Stimulated activated CD8-positive, alpha-beta memory T cell treated with anti-CD3 and anti-CD28 coated beads, Interleukin-15, amount 100 ng/mL, for 4 hours (primary cell): ENCODE measurements around the gene SKP1.
A peak's percentile ranks its signal among the peaks of the same experiment; 100 is the strongest.

Experiments used
- DNase-seq, 2 donors: peaks; one replicate each; pipeline ENCODE4 v3.0.0-alpha.2; 2020; ENCODE audit warnings: low read depth in 2 of 2

Gene SKP1

DNA sequence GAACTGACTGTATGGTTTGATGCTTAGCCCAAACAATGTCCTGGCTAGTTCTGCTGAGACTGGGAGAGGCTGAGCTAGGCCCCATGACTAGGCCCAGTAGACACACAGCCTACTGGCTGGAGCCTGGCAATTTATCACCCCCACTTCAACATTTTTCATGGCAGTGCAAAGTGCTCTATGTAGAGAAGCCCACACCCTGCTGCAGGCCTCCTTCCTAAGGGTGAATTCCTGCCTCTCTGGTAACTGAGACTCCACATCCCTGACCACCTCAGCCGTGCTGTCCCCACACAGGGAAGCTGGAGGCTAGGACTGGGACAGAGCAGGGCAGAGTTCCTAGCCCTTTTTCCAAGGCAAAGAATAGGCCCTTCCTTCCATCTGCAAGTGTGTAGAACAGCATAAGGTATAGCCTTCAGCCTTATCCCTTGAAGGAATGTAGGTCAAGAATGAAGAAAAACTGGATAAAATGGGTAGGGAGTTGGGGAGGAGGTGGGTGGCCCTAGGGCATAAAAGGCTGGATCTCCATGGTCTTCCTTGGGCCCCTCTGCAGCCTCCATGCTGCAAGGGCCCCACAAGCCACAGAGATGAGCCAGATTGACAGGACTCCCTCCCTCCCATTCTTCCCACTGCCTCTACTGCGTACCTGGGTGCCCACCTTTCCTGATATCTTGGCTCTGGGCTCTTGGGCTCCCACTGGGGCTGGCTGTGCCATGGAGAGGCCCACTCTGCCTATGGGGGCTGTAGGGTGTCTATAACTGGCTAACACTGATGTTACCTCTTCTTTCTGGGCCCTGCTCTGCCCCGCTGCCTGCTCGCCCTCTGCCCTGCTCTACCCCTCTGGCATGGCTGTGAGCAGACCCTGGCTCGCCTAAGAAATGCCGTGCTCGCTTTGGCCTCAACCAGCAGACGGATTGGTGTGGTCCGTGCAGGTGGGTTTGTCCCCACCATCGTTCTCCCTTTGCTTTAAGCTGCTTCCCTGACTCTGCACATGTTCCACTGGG lies 32.5 kb downstream of the SKP1 start:
- DNase-seq = no peak

DNA sequence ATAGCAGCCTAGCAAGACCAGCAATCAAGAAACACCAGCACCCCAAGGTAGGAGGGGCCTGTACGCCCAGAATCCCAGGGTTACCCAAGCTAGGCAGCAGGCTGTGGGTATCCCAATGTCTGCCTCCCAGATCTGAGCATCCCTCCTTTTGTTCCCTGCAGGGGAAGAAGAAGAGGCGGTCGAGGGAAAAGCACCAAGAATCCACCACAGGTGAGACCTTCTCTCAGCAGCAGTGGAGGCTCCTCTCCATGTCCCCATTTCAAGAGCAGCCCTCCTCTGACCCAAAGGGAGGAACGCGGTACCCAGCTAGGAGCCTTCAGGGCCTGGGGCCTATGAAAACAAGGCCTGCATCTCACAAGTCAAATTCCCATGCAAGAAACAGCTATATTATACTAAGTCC lies 33.3 kb downstream of the SKP1 start:
- DNase-seq = no peak

DNA sequence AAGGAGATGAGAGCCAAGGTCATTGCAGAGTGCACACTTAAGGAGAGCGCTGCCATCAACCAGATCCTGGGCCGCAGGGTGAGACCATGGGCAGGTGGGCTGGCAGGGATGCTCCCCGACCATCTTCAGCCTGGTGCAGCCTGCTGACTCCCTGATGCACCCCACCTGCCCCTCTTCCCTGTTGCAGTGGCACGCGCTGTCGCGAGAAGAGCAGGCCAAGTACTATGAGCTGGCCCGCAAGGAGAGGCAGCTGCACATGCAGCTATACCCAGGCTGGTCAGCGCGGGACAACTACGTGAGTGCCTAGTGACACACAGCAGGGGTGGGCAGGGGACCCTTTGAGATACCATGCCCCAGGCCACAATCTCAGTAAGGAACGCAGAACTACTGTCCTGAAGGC lies 33.9 kb downstream of the SKP1 start:
- no peak for DNase-seq

DNA sequence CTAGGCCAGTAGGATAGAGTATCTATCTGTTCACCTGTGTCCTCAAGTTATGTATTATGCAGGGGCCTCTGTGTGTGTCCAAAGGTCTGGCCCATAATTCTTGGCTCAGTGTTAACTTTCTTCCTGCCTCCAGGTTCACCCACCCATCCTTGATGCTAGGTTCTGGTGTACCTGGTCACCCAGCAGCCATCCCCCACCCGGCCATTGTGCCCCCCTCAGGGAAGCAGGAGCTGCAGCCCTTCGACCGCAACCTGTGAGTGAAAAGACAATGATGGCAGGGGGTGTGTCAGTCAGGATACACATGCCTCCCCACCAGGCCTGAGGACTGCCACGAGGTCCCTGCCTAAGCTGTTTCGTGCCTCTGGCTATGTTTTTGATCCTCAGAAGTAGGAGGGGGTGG lies 34.7 kb downstream of the SKP1 start:
- no peak for DNase-seq

DNA sequence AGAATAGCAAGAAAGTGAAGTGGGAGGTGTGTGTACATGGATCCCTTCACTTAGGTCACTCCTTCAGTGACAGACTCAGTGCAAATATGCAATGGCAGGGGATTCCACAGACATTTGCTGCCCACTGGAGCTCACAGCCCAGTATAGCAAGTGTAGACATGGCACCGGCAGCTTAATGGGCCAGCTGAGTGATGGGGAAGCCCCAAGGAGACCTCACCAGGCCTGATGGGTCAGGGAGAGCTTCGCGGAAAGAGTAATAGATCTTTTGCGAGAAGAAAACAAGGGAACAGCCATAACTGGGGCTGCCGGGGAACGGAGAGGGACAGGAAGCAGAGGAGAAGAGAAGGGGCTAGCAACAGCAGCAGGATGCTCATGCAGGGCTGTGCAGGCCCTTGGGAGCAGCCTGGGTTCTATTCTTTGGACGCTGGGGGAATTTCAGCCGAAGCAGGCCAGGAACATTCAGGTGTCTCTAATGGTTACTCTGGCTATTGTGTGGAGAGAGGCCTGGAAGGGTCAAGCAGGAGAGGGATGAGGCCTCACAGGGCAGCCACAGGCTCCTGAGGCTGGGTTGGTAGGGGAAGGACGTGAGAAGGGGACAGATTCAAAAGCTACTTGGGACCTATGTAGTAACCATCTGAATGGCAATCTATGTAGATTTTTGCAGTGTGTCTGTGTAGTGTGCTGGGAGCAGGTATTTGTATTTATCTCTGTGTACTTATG lies 35.3 kb downstream of the SKP1 start:
- DNase-seq = no peak

DNA sequence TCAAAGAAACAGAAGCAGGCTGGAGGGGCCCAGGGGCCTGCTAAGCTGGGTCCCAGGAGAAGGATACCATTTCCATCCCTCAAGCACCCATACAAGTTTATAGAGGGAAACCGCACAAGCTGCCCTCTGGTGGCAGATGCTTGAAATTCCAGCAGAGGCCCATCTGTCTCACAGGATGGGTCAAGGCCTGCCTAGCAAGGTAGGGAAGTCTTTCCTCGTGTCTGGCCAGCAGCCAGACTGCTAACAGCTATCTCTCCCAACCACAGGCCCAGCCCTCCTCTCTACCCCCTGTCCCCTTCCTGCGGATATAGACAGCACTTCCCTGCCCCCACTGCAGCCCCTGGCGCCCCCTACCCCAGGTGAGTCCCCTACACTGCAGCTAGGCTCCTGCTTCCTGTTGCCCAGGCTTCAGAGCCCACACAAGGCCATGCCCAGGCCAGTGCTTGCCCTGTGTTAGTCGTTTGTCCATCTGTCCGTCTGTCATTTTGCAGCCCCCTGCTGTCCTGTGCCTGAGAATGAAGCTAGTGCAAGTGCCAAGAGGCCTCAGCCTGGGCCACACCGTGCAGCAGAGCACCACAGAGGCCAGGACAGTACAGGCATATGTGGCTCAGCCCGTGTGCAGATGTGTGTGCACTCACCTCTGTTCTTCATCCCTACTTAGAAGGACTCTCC lies 36.1 kb downstream of the SKP1 start:
- peak in 1 of 2 donors; percentile 42 for DNase-seq

DNA sequence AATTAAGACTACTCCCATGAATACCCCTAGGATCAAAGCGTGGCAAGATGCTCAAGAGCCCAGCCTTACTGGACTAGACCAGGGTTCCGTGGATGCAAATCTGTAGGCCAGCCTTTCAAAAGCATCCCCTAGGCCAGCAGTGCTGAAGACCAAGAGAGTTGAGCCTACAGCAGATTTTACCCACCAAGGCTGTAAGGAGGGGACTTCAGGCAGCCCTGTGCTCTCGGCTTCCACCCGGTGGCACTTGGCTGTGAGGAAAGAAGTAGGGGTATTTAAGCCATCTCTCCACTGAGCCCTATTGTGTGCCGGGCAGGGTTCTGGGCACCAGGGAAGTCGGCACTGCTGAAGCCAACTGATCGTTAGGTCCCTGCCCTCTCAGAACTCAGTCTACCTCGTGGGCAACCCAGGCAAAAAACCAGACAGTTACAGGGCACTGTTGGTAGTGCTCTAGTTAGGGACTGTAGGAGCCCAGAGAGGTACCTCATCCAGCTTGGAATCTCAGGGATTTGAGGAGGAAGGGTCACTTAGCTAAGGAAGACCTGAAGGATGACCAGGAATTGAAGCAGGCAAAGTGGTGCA lies 36.8 kb downstream of the SKP1 start:
- no peak for DNase-seq

DNA sequence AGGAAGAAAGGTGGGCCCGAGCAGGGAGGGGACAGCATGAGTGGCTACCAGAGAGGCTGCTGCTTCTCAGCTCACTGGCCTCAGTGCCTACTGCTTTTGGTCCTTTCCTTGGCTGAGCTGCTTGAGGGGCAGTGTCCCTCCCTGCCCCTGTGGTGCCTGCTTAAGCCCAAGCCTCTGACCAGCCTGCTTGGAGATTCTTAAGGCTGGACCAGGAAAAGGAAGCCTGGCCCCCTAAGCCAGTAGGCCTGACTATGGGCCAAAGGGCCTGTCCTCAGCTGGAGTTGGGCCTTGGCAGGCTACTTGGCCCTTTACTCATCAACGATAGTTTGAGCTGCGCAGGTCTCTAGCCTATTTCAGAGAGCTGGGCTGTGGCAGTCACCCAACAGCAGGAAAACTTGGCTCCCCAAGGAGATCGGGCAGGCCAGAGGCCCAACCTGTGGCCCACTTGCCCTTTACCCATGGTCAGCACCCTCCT lies 37.3 kb downstream of the SKP1 start:
- no peak for DNase-seq

DNA sequence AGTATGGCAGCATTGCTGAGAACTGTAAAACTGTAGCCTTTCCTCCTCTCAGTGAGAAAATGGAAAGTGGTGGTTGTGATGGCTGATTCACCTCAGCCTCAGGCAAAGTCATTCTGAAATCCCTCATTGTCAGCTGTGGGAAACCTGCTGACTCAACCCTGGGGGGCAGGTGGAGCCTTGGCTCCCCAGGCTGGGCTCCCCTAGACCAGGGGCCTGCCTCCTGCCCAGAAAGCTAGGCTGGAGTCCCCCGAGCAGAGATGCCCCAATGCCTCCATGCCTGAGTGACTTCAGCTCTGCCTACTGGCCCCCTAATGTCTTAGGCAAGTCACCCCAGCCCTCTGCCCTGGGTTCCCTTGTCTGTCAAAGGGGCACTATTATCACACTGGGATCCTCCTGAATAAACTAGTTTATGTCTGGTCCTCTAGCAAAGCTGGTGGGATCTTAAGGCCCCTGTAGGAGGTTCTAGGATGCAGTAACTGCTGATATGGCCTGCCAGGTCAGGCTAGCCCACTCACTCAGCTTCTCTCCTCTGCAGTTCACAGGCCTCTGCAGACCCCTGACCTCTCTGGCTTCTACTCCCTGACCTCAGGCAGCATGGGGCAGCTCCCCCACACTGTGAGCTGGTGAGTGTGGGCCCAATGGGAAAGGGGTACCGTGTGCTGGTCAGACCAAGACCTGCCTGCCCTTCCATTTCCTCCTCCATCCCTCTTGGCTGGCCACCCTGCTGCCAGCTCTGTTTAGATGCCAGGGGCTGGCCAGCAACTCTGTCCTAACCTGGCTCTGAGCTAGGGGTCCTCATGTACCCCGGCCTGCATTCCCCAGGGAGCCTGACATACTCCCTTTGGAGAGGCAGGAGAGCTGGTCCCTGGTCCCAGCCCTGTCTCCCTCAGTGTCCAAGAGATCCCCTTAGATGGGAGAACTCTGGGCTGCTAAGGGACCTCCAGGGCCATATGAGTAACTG lies 38.1 kb downstream of the SKP1 start:
- peak in 1 of 2 donors; percentile 55 for DNase-seq

DNA sequence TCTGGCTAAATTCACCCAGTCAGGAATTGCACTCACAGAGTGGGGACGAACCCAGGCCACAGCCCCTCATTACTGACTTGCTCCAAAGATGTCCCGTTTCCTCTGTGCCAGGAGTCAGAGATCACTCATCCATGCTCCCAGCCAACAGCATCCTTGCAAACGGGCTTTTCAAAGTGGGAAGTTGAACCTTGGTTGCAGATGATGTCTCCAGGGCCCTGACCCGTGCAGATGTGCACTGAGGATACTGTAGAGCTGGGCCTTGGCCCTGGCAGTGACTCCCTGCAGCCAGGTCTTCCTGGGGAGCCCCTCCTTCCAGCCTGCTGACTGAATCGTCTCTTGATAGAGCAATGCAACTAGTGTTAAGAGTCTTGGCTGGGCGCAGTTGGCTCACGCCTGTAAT lies 40.0 kb downstream of the SKP1 start:
- DNase-seq = no peak

DNA sequence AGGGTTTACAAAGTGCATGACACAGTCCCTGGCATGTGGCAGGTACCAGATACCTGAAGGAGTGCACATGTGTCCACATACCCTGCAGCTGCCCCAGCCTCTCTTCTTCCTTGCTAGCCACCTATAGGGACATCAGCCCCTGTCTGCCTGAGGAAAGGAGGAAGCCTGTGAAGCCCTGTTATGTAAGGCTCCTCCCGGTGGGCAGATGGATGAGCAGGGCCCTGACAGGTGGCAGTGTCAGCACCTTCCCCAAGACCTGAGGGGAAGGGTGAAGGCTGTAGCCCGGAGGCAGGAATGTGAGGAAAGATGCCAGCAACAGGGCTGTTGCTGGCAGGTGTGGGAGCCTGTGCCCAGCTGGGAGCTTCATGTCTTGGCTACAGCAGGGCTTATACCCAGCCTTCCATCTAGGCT lies 40.5 kb downstream of the SKP1 start:
- no peak for DNase-seq

DNA sequence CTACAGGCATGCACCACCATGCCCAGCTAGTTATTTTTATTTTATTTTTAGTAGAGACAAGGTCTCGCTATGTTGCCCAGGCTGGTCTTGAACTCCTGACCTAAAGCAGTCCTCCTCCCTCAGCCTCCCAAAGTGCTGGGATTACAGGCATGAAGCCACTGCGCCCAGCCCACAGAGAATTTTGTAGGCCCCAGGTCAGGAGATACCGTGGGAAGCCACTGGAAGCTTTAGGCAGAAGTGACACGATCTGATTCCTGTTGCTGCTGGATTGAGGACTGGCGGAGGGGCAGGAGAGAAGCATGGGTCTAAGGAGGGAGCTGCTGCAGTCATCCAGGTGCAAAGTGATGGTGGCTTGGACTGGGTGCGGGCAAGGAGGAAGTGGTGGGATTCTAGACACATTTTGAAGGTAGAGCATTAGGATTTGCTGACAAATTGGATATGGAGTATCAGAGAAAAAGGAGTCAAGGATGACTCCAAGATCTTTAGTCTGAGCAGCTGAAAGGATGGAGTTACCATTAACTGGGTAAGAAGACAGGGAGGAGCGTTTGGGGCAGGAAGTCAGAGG lies 41.6 kb downstream of the SKP1 start:
- DNase-seq = no peak

DNA sequence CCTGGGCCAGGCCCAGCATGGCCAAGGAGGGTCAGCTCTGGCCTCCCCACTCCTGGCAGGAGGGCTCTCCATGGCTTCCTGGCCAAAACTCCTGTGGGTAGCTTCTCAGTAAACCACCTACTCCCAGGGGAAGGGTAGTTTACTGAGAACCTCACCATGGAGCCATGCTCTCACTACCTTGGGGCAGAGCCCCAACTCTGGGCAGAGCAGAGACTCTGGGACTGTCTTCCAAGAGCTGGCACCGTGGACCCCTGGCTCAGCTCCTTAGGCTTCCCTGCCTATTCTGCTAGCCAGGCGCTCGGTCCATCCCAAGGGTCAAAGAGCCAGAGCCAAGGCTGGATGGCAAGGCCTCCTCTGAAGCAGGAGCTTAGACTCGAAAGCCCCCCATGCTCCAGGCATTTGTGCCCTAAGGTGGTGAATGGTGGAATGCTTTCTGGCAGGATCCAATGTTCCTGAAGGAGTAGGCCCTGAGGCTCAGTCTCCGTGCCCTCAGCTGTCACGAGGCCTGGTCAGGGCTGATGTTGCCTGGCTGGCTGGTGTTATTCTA lies 42.7 kb downstream of the SKP1 start:
- no peak for DNase-seq

DNA sequence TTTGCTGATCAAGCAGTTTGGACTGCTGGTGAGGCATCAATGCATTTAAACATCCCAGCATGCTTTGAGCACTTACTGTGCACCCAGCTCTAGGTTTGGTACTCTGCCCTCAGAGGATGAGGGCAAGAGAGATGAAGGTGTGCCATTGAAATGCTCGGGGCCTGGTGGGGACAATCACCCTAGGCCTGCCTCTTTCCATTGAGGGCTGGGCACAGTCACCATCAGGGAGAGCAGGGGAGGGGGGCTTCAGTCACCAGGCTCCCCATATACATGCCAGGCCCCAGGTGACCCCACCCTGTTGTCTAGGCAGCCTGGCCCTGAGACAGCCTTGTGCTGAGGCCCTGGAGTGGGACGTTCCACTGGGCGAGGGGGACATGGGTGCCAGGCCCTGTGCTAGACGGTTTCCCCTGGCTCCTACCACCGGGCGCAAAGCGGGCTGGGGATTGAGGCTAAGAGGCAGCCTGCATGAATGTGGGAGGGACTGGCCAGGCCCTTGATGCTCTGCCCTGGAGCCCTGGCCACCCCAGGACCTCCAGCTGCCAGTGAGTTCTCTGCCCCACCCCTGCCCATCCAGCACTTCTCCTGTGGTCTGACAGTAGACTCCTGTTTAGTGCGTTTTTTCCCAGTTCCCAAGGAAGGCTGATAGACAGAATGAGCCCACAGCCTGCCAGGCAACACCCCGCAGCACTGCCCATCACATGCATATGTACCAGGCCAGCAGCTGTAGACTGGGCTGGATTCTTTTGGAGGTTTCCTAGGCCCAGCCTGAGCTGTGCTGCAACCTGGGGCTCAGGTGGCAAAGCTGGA lies 43.4 kb downstream of the SKP1 start:
- DNase-seq = no peak

DNA sequence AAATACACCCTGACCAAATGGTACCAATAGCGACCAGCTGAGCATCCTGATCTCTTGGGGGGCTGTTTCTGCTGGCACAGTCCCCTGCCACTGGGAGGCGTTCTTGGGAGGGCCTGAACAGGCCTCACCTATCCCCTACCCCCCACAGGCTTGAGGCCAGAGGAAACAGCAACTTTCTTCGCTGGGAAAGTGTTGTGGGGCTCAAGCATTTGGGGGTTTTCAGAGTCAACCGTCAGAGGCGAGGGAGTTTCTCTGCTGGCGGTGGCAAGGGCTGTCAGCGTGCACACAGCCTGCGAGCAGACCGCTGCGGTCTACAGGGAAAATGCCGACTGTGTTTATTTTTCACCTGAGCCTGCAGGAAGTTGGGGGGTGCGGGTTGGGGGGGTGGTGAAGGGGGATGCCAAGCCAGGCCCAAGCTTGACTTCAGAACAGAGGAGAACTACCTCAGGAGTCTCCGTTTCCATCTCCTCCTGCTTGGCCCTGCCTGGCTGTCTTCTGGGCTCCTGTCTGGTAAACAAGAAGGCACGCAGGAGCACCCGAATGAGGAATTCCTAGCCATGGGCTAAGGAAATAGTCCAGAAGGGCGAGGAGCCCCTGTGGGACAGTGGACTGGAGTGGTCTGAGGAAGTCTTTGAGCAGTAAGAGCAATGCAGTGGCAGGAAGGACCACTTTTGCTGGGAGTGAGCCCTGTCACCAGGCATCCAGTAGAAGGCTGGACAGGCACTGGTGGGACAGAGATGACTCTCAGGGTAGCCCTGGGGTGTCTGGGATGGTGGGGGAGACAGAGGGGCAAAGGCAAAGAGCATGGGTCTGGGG lies 44.2 kb downstream of the SKP1 start:
- DNase-seq = peak; percentile 56 to 62

DNA sequence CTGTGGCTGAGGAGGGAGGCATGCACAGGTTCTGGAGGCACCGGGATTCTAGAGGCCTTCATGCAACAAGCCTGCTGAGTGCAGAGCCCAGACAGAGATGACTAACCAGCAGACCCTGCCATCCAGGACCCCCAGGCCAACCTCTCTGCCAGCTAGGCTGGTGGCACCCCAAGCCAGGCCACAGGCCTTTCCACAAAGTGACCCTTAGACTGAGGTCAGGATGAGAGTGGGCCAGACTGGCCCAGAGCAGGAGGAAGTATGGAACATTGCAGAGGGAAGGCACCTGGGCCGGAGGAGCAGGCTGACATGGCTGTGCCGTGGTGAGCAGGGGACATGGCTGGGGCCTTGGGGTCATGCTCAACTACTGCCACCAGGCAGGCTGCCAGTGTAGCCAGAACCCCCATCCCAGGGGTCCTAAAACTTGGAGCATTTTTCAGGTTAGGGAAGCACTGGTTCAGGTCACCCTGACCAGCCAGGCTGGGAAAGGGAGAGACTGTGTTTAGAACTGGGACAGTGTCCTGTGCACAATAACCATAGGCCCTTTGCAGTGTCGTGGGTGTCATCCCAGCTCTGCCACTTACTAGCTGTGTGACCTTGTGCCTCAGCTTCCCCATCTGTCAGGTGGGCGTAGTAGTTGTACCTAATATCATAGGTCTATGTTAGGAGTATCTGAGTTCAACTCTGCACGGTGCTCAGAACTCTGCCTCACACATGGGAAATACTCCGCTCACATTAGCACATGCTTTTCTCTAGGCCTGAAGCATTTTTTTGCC lies 45.0 kb downstream of the SKP1 start:
- DNase-seq = no peak

DNA sequence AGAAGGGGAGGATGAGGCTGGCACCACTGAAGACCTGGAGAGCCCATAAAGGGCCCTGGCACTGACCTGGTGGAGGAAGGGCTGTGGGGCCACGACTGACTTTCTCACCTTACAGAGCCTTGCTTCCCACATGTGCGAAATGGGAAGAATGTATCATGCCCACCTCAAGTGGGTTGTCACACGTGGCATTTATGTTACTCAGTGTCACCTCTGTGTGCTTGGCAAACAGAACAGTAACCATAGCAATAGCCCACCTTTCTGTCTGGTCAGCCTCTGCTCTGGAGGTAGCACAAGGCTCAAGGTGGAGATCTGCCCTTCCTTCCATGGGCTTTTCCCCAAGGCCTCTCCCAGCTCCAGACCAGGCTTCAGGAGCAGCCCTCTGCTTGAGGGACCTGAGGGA lies 45.6 kb downstream of the SKP1 start:
- DNase-seq = peak in 1 of 2 donors; percentile 54
